CD4-positive, alpha-beta T cell (primary cell): ENCODE data around the gene PRR5L. TPM values are rescaled to one million over a fixed set of nuclear protein-coding genes. Genes with fewer than 3 reads are reported as not detected.

ENCODE experiments used
- ATAC-seq: fragments of 200-7000 bp; cut with Tn5 transposase; one replicate; pipeline ENCODE4 v1.10.0; 2022; ENCODE audit warnings: mild to moderate bottlenecking; ENCODE audit not compliant: poor library complexity
- CTCF ChIA-PET: fragments of 350-600 bp; sonication (Branson Sonifier 250); formaldehyde crosslinking; loops from one replicate; lab custom pipeline; 2021; ENCODE audit warnings: antibody characterized with exemption, inconsistent platforms; lab: Charles Lee
- POLR2A ChIA-PET: fragments of 350-600 bp; sonication (Branson Sonifier 250); formaldehyde crosslinking; loops from one replicate; lab custom pipeline; 2021; ENCODE audit warnings: antibody characterized with exemption, inconsistent platforms; lab: Charles Lee
- DNase-seq, 14 experiments: peaks; one replicate each; pipeline ENCODE4 v3.0.0-alpha.2; 2013 to 2020; ENCODE audit warnings: mixed read lengths in 2 of 14
- H3K27ac ChIP-seq, 2 donors: one replicate each; pipeline versions ENCODE4 v1.5.1 to v1.7.0; 2013; ENCODE audit warnings: low read length in 2 of 2, low read depth in 1 of 2, mild to moderate bottlenecking in 1 of 2
- H3K27me3 ChIP-seq, 2 experiments: 1 replicate in 1 of 2; 2 replicates in 1 of 2; pipeline versions ENCODE4 v1.6.1 to v1.7.0; 2013; ENCODE audit warnings: low read length in 2 of 2, control low read depth in 1 of 2, mild to moderate bottlenecking in 1 of 2, moderate library complexity in 1 of 2; ENCODE audit not compliant: insufficient read depth in 2 of 2, control insufficient read depth in 1 of 2
- H3K36me3 ChIP-seq: one replicate; pipeline ENCODE4 v1.6.1; 2013; ENCODE audit warnings: low read length, control low read depth; ENCODE audit not compliant: insufficient read depth
- H3K4me1 ChIP-seq: one replicate; pipeline ENCODE4 v1.6.1; 2013; ENCODE audit warnings: low read length, control low read depth; ENCODE audit not compliant: insufficient read depth
- H3K4me3 ChIP-seq: one replicate; pipeline ENCODE4 v1.5.1; 2013; ENCODE audit warnings: mild to moderate bottlenecking, low read length, moderate library complexity
- H3K9me3 ChIP-seq, 2 experiments: 1 replicate in 1 of 2; 2 replicates in 1 of 2; pipeline versions ENCODE4 v1.6.1 to v1.7.0; 2013; ENCODE audit warnings: low read length in 2 of 2, mild to moderate bottlenecking in 2 of 2, control low read depth in 1 of 2, moderate library complexity in 1 of 2; ENCODE audit not compliant: control insufficient read depth in 1 of 2, insufficient read depth in 1 of 2
- H3K27ac Mint-ChIP-seq: one replicate; pipeline ENCODE4 v1.8.0; 2020; ENCODE audit warnings: mixed read lengths
- H3K27me3 Mint-ChIP-seq: one replicate; pipeline ENCODE4 v1.8.0; 2021; ENCODE audit warnings: mixed read lengths
- H3K36me3 Mint-ChIP-seq: one replicate; pipeline ENCODE4 v1.8.0; 2021; ENCODE audit warnings: low read depth, mixed read lengths
- H3K4me1 Mint-ChIP-seq: one replicate; pipeline ENCODE4 v1.8.0; 2021; ENCODE audit warnings: low read depth, mixed read lengths
- H3K4me3 Mint-ChIP-seq: one replicate; pipeline ENCODE4 v1.8.0; 2020; ENCODE audit warnings: mild to moderate bottlenecking, mixed read lengths
- H3K9me3 Mint-ChIP-seq: one replicate; pipeline ENCODE4 v1.8.0; 2020; ENCODE audit warnings: mixed read lengths
- CTCF ChIP-seq: fragments of 200-600 bp; IDR thresholded peaks from one replicate; pipeline ENCODE4 v1.8.0; 2022; ENCODE audit warnings: antibody characterized with exemption, mild to moderate bottlenecking
- intact Hi-C, 2 experiments: fragments of 100-400 bp; cut with DNase I in 1 of 2; cut with micrococcal nuclease in 1 of 2; formaldehyde crosslinking; loops; one replicate each; pipeline versions ENCODE4 v1.15.1 to v1.9.0; 2023 to 2025; cut with DNase I, micrococcal nuclease
- total RNA-seq, 174 experiments: library from RNA in 2 of 174; stranded (reverse) in 2 of 174; gene quantifications; one replicate each; pipeline ENCODE4 v1.2.3 and lab custom pipeline; 2021 to 2026

Gene PRR5L
- total RNA-seq, 2 experiments from 2014 or later = 5.4 to 7.6 TPM

- H3K27ac Mint-ChIP-seq = no peak overlapping the region
- Histone ChIP-seq H3K4me3 (no peak overlapping the region), H3K4me1 (peaks cover 16% of the 10 kb centered on the region), H3K9me3 (no peaks in the 10 kb centered on the region), H3K36me3 (no peaks in the 10 kb centered on the region), H3K27me3 (peaks cover 0 to under 1% of the 10 kb centered on the region in 2 experiments), H3K27ac (no peak overlapping the region)
- no peak overlapping the region for H3K4me3 Mint-ChIP-seq
- no peak for ATAC-seq
- CTCF ChIA-PET = no interaction called here
- peaks cover 24% of the 10 kb centered on the region for H3K4me1 Mint-ChIP-seq
- POLR2A ChIA-PET = no interaction called here
- no peak for DNase-seq
- peaks cover 6% of the 10 kb centered on the region for H3K27me3 Mint-ChIP-seq
- H3K9me3 Mint-ChIP-seq = no peaks in the 10 kb centered on the region
- H3K36me3 Mint-ChIP-seq = no peaks in the 10 kb centered on the region
- intact Hi-C loops = loop anchor here in 1 of 2 experiments (10.0 kb wide), 1 partner anchor 105 kb away; no protein-coding TSS in a partner anchor
- no peak for TF ChIP-seq CTCF
Measured at GRCh38 chr11:36350137-36350513, 54.0 kb downstream of the PRR5L start.

- DNase-seq = peak in 13 of 14 experiments; percentile 24 to 90 (median 38)
- Histone ChIP-seq H3K36me3 (no peaks in the 10 kb centered on the region), H3K4me3 (no peak overlapping the region), H3K9me3 (no peaks in the 10 kb centered on the region), H3K27me3 (no peaks in the 10 kb centered on the region), H3K4me1 (peaks cover 20% of the 10 kb centered on the region), H3K27ac (no peak overlapping the region)
- Mint-ChIP-seq H3K36me3 (no peaks in the 10 kb centered on the region), H3K27me3 (no peaks in the 10 kb centered on the region), H3K9me3 (no peaks in the 10 kb centered on the region), H3K27ac (peak overlapping the region; percentile 18), H3K4me3 (no peak overlapping the region), H3K4me1 (peaks cover 35% of the 10 kb centered on the region)
- intact Hi-C loops = loop anchor here (1.0 to 10.0 kb wide), 3 partner anchors 102 to 139 kb away; no protein-coding TSS in a partner anchor
- no peak for TF ChIP-seq CTCF
- POLR2A ChIA-PET = interaction anchor here (0.6 to 3.0 kb wide), 7 partner anchors 11 to 140 kb away, joined by 3 to 18 read pairs (median 5); partner anchors contain the start of gene COMMD9
- peak; percentile 91 for ATAC-seq
- CTCF ChIA-PET = interaction anchor here (0.6 to 2.4 kb wide), 20 partner anchors 10 to 153 kb away, joined by 3 to 20 read pairs (median 4); no protein-coding TSS in a partner anchor
Measured at GRCh38 chr11:36352922-36353321, 56.8 kb downstream of the PRR5L start.

DNA sequence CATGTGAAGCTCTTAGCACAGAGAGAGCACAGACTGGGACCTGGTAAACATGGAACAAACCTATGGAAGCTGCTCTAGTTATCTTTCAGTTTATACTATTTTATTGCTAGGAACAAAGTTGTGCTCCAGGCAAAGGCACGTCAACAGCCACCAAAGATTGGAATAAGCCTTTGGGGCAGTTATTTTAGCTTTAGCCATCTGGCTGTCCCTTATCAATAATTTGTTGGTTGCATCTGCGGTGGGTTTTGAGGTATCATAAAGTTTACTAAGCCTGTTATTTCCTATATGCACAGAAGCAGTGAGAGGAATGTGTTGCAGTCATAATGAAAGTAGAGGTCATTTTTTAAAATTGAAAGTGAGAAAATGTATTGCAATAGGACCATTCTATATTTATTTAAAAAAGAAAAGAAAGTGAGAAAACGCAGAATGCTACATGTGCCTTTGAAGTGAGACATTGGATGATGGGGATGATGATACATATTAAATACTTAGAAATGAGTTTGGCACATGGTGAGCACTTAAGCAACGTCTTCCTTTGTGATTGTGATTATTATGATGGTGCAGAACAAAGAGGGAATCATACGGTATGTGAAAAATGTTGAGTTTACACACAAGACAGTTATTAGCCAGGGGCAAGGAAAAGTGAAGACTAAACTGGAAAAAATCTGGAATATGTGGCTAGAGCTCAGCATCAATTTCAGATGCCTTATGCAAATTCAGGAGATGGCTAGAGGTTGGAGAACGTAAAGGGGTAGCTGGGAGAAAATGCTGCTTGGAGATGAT is 58.3 kb downstream of the PRR5L start:
- Histone ChIP-seq H3K4me1 (peaks cover 22% of the 10 kb centered on the region), H3K4me3 (no peak overlapping the region), H3K27me3 (no peaks in the 10 kb centered on the region), H3K36me3 (no peaks in the 10 kb centered on the region), H3K9me3 (no peaks in the 10 kb centered on the region), H3K27ac (no peak overlapping the region)
- Mint-ChIP-seq H3K4me1 (peaks cover 44% of the 10 kb centered on the region), H3K4me3 (no peak overlapping the region), H3K36me3 (no peaks in the 10 kb centered on the region), H3K27ac (no peak overlapping the region), H3K9me3 (no peaks in the 10 kb centered on the region), H3K27me3 (no peaks in the 10 kb centered on the region)
- DNase-seq (peak in 1 of 14 experiments; percentile 35), ATAC-seq (no peak)
- intact Hi-C loops = loop anchor here in 1 of 2 experiments (5.0 to 10.0 kb wide), 2 partner anchors 100 to 123 kb away; no protein-coding TSS in a partner anchor
- ChIA-PET POLR2A (interaction anchor here (0.7 to 3.0 kb wide), 3 partner anchors 10 to 27 kb away, joined by 4 to 18 read pairs (median 10); no protein-coding TSS in a partner anchor), CTCF (interaction anchor here (1.7 to 2.4 kb wide), 7 partner anchors 9 to 139 kb away, joined by 3 to 20 read pairs (median 5); no protein-coding TSS in a partner anchor)
- TF ChIP-seq CTCF = no peak
